Fibroblast of villous mesenchyme (primary cell): ENCODE results near the gene ADAMTS7. TPM values are rescaled to one million over a fixed set of nuclear protein-coding genes. Genes with fewer than 3 reads are reported as not detected.
"Not testable (repeated sequence)": the region's sequence is repeated elsewhere in the genome, so short reads cannot be mapped to it uniquely, and the experiment has no call there.

Experiments used
- DNase-seq: peaks from one replicate; pipeline ENCODE4 v3.0.0-alpha.2; 2010; ENCODE audit warnings: low read depth
- H3K4me3 ChIP-seq: 2 replicates; pipeline ENCODE4 v1.5.1; 2011; ENCODE audit warnings: low read depth, mild to moderate bottlenecking, low read length
- total RNA-seq: library from RNA; depleted of rRNA; stranded (reverse); fragments of >200 nt; gene quantifications from 2 replicates; pipeline ENCODE4 v1.2.3, GENCODE V29; 2012
- TF ChIP-seq, protein P1 (sequence below): IDR thresholded peaks from 2 replicates; pipeline ENCODE4 v1.5.1; 2012; ENCODE audit warnings: low read depth, mild to moderate bottlenecking, low read length; ENCODE audit not compliant: insufficient read depth

ADAMTS7 gene
- total RNA-seq, 1 donor = 16.4 TPM

DNA sequence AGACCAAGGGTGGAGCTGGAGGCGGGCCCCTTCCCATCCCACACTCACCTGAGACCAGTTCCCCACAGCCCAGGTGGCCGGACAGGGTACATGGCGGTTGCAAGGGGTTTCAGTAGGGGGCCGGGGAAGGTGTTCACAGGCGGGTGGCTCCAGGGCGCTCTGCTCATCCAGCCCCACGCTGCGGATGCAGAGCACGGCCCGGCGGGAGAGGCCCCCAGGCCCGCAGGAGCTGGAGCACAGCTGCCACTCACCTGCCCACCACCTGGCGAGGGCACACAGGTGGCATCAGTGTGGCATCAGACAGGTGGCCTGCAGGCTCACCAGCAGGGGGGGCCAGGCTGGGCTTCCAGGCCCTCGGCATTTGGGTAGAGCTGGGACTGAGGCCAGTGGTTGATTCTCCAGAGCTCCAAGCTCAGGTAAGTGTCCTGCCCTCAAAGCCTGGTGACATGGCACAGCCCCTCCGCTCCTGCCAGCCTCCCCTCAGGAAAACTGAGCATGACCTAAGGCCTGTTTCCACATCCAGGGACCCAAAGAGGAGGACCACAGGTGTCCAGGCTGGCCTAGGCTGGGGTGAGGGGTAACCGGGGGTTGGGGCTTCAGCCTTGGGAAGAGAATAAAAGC is 43.8 kb downstream of the ADAMTS7 start:
- no peak for DNase-seq
- H3K4me3 ChIP-seq = no peak overlapping the region
- TF ChIP-seq, protein P1, sequence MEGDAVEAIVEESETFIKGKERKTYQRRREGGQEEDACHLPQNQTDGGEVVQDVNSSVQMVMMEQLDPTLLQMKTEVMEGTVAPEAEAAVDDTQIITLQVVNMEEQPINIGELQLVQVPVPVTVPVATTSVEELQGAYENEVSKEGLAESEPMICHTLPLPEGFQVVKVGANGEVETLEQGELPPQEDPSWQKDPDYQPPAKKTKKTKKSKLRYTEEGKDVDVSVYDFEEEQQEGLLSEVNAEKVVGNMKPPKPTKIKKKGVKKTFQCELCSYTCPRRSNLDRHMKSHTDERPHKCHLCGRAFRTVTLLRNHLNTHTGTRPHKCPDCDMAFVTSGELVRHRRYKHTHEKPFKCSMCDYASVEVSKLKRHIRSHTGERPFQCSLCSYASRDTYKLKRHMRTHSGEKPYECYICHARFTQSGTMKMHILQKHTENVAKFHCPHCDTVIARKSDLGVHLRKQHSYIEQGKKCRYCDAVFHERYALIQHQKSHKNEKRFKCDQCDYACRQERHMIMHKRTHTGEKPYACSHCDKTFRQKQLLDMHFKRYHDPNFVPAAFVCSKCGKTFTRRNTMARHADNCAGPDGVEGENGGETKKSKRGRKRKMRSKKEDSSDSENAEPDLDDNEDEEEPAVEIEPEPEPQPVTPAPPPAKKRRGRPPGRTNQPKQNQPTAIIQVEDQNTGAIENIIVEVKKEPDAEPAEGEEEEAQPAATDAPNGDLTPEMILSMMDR = no peak

DNA sequence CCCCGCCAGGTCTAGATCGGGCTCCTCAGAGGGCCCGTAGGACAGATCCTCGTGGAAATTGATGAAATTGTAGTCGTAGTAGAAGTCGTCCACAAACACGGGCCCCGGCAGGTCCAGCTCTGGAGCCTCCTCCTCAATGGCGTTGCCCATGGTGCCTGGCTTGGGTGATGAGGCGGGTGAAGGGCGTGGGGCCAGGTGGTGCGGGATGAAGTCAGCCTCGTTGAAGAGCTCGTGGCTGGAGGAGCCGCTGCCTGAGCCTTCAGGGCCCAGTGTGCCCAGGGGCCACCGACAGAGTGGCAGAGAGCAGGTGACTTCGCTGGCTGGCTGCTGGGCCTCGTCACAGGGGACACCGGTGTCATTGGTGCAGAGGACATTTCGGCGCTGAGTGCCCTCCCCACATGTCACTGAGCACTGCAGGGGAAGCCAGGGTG is 44.6 kb downstream of the ADAMTS7 start:
- not testable (repeated sequence) for H3K4me3 ChIP-seq, DNase-seq

DNA sequence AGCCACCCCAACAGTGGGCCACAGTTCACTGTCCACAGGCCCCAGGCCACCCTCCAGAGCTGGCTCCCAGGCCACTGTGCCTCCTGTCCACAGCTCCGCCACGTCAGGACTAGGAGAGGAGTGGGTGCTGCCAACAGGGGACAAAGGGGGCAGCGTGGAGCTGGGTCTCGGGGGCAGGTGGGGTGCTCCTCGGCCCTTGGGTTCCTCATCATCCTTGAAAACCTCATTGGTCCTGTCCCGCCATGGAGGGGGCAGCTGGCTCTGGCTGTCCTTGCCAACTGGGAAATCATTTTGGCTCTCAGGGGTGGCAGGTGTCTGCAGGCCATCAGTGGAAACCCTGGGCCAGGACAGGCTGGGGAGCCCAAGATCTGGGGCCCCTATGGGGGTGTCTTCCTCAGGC is 45.2 kb downstream of the ADAMTS7 start:
- H3K4me3 ChIP-seq = no peak overlapping the region
- no peak for DNase-seq
- TF ChIP-seq, protein P1 = no peak

DNA sequence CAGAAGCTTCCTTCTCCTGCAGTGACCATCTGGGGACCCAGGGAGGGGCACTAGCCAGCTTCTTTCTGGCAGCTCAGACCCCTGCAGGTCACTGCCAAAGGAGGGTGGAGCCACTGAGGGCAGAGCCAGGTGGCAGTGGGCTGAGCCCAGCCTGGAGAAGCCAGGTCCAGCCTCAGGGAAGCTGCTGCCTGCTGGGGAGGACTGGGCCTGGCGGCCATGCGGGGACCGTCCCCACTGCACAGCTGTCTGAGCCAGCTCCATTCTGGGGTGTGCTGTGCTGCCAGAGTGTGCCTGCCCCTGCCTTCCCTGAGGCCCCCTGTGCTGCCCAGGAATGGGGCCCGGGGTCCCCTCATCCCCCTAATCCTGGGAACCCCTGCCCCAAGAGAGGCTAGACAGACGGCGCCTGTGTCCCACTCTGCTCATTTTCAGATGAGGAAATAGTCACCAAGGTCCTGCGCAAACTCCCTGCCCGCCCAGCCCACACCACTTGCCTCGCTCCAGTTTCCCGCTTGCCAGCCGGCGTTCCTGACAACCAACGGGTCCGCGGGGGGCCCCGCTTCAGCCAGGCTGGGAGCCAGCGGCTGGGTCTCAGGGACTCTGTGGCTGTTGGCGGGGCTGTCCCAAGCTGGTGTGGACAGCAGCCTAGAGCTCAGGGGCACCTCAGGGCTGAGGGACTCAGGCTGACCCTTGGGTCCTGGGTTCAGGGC is 46.0 kb downstream of the ADAMTS7 start:
- not testable (repeated sequence) for DNase-seq

DNA sequence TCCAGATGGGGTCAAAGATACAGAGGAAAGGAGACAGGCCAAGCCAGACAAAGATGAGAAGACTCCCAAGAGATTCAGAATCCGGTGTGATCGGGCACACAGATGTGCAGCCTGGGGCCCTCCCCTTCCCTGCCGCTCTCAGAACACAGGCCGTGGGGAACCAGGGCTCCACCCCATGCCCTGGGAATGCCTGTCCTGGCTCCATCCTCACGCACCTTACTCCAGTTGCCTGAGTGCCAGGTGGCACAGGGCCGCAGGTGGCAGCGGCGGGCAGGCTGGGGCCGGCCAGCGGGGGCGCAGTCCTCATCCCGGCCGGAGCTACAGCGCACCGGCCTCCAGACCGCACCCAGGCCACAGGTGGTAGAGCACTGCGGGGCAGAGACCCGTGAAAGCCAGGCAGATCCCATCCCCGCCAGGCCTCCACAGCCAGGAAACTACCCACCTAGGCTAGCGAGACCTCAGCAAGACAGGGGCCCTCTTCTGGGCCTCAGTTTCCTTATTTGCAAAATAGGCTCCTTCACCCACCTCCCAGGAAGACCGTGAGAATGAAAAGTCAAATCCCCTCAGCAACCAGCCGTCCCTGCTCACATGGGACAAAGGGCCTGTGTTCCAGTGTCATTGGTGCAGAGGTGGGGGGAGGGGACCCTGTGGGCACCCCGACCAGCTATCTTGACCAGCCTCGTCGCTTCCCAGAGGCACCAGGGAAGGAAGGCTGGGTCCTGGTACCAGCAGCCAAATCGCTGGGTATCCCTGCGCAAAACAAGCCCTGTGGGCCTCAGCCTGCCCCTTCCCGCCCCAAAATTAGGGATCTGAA is 46.7 kb downstream of the ADAMTS7 start:
- not testable (repeated sequence) for DNase-seq, H3K4me3 ChIP-seq

More for the DNA sequence above, 46.0 kb downstream of the ADAMTS7 start:
- H3K4me3 ChIP-seq = not testable (repeated sequence)

DNA sequence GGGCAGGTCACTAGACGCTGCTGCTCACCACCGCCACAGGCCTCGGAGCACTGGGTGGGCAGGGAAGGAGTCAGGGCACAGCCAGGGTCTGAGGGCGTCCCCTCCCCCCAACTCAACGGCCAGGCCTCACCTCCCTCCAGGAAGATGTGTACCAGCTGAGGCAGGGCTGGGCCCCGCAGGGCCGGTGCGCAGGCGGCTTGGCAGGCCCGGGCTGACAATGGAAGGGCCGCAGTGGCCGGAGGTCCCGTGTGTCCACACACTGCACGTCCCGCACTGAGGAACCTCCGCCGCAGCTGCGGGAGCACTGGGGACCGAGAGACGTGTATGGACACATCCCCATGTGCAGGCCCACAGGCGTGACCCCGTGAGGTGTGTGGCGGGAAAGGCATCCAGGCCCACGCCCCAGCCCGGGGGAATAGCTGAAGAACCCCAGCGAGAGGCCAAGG is 47.4 kb downstream of the ADAMTS7 start:
- no peak overlapping the region for H3K4me3 ChIP-seq
- TF ChIP-seq, protein P1 = no peak
- DNase-seq = no peak

DNA sequence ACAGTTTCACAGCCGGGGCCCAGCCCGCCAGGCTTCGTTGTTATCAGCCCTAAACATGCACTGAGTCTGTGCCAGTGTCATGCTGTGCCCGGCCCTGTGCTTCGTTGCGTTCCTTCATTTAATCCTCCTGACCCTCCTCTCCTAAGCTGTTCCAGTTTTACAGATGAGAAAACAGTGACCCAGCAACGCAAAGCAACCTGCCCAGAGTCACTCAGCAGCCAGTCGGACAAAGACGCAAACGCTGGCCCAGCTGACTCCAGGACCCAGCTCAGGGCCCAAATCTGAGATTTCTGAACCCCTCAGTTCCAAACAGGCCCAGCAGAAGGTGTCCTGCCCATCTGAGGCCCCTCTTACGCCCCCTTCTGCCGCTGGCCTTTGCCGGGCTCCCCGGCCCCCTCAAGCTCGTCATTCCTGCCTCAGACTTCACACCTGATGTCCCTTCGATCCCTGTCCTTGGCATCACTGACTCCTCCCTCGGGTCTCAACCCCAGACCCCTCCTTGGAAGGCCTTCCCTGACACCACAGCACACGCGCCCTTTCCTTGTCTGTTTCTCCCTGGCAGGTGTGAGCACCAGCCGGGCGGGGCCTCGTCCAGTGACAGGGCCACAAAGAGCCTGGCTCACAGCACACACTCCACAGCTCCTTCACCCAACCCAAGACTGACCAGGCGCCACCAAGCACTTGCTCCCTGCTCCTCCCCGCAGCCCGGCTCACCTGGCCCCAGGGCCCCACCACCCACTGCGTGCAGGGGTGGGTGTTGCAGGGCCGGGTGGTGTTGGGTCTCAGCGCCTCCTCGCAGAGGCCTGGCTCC is 48.1 kb downstream of the ADAMTS7 start:
- DNase-seq = no peak
- no peak overlapping the region for H3K4me3 ChIP-seq
- TF ChIP-seq, protein P1 = no peak

DNA sequence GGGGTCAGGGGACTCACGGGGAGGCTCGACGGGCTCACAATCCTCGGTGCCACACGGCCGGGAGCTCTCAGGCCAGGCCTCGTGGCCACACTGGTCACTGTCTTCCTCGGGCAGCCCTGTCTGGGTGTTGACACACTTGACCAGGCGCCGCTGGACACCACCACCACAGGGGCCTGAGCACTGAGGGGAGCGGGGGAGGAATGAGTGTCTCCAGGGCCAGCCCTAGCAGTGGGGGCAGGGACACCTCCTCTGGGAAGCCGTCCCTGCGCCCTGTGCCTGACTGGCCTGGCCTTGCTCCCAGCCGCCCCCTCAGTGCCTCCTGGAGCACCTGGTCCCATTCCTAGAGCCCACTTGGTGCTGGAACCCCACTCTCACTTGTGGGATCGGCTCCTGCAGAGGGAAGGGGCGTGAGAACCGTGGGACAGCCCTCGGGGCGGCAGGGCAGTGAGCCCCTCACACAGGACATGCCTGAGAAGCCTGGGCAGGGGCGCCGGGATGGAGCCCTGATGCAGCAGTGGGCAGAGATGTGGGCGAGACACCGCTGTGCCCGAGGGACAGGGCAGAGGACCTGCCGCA is 48.8 kb downstream of the ADAMTS7 start:
- not testable (repeated sequence) for H3K4me3 ChIP-seq, DNase-seq
